Measurements from ENCODE around the gene BABAM2. TPM values are rescaled to one million over a fixed set of nuclear protein-coding genes. Genes with fewer than 3 reads are reported as not detected.
"Not testable (repeated sequence)": the region's sequence is repeated elsewhere in the genome, so short reads cannot be mapped to it uniquely, and the experiment has no call there.

The BABAM2 gene
- total RNA-seq, 1 donor, result 28.5 TPM

- no peak overlapping the region for H3K4me3 ChIP-seq (ENCODE audit: low read depth, low read length)
- no peak for DNase-seq (ENCODE audit: low read depth)
- TF ChIP-seq, protein P1, sequence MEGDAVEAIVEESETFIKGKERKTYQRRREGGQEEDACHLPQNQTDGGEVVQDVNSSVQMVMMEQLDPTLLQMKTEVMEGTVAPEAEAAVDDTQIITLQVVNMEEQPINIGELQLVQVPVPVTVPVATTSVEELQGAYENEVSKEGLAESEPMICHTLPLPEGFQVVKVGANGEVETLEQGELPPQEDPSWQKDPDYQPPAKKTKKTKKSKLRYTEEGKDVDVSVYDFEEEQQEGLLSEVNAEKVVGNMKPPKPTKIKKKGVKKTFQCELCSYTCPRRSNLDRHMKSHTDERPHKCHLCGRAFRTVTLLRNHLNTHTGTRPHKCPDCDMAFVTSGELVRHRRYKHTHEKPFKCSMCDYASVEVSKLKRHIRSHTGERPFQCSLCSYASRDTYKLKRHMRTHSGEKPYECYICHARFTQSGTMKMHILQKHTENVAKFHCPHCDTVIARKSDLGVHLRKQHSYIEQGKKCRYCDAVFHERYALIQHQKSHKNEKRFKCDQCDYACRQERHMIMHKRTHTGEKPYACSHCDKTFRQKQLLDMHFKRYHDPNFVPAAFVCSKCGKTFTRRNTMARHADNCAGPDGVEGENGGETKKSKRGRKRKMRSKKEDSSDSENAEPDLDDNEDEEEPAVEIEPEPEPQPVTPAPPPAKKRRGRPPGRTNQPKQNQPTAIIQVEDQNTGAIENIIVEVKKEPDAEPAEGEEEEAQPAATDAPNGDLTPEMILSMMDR (IDR thresholded peaks at IDR 0.05; ENCODE audit: insufficient read depth, low read depth, low read length), result no peak
Observed at GRCh38 chr2:28325567-28326468, 435.3 kb downstream of the BABAM2 start.

- no peak for DNase-seq (ENCODE audit: low read depth)
- TF ChIP-seq, protein P1 (IDR thresholded peaks at IDR 0.05; ENCODE audit: insufficient read depth, low read depth, low read length), result no peak
- no peak overlapping the region for H3K4me3 ChIP-seq (ENCODE audit: low read depth, low read length)
Observed at GRCh38 chr2:28326469-28326805, 435.9 kb downstream of the BABAM2 start.

- DNase-seq (ENCODE audit: low read depth), result no peak
- no peak overlapping the region for H3K4me3 ChIP-seq (ENCODE audit: low read depth, low read length)
- TF ChIP-seq, protein P1 (IDR thresholded peaks at IDR 0.05; ENCODE audit: insufficient read depth, low read depth, low read length), result no peak
Observed at GRCh38 chr2:28326881-28327505, 436.5 kb downstream of the BABAM2 start.

- H3K4me3 ChIP-seq (ENCODE audit: low read depth, low read length), result no peak overlapping the region
- TF ChIP-seq, protein P1 (IDR thresholded peaks at IDR 0.05; ENCODE audit: insufficient read depth, low read depth, low read length), result no peak
Observed at GRCh38 chr2:28327581-28327955, 437.0 kb downstream of the BABAM2 start.

GRCh38 chr2:28327956-28328922 lies 437.7 kb downstream of the BABAM2 start:
- H3K4me3 ChIP-seq (ENCODE audit: low read depth, low read length), result no peak overlapping the region
- TF ChIP-seq, protein P1 (IDR thresholded peaks at IDR 0.05; ENCODE audit: insufficient read depth, low read depth, low read length), result no peak
- peak; percentile 75 for DNase-seq (ENCODE audit: low read depth)

More at GRCh38 chr2:28327581-28327955, 437.0 kb downstream of the BABAM2 start:
- DNase-seq (ENCODE audit: low read depth), result no peak

GRCh38 chr2:28329184-28329583 lies 438.7 kb downstream of the BABAM2 start:
- TF ChIP-seq, protein P1 (IDR thresholded peaks at IDR 0.05; ENCODE audit: insufficient read depth, low read depth, low read length), result no peak
- no peak for DNase-seq (ENCODE audit: low read depth)

GRCh38 chr2:28330722-28331121 lies 440.2 kb downstream of the BABAM2 start:
- not testable (repeated sequence) for H3K4me3 ChIP-seq (ENCODE audit: low read depth, low read length); DNase-seq (ENCODE audit: low read depth)

More at GRCh38 chr2:28329184-28329583, 438.7 kb downstream of the BABAM2 start:
- no peak overlapping the region for H3K4me3 ChIP-seq (ENCODE audit: low read depth, low read length)

DNA sequence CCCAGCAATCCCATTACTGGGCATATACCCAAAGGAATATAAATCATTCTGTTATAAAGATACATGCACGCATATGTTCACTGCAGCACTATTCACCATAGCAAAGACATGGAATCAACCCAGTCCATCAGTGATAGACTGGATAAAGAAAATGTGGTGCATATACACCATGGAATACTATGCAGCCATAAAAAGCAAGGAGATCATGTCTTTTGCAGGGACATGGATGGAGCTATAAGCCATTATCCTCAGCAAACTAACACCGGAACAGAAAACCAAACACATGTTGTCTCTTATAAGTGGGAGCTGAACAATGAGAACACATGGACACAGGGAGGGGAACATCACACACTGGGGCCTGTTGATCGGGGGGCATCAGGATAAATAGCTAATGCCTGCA lies 441.3 kb downstream of the BABAM2 start:
- not testable (repeated sequence) for DNase-seq (ENCODE audit: low read depth); H3K4me3 ChIP-seq (ENCODE audit: low read depth, low read length)
